ENCODE measurements around the gene SSBP3. TPM values are rescaled to one million over a fixed set of nuclear protein-coding genes. Genes with fewer than 3 reads are reported as not detected.

SSBP3 gene
- polyA plus RNA-seq, 1 donor (not counting 4 experiments of a cell fraction or from before 2014, with no cell fraction given), result 16.9 TPM

DNA sequence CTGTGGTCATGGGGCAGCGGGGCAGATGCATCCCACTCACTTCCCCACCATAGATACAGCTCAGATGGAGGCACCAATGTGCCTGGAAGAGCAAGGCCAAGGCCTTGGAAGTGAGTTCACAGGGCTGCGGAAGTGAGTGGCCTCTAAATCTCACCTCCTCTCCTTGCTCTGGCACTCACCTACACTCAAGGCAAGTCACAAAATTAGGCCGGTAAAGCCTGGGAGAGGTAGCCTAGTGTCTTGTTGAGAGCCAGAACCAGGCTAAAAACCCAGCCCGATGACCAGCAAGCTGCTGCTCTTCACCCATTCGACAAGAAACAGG, 57.5 kb downstream of the SSBP3 start:
- no peak for DNase-seq (ENCODE audit: low read depth, low spot score)
- dilution Hi-C loops (cut with MboI; ENCODE audit: extremely low pct_ligation_motif_present, low sequenced_read_pairs), result no loop called here
- H3K27me3 ChIP-seq (ENCODE audit: control insufficient read depth, extremely low read depth, insufficient read depth, low read length), result no peaks in the 10 kb centered on the region
- no peaks in the 10 kb centered on the region for H4K20me1 ChIP-seq (ENCODE audit: control insufficient read depth, extremely low read depth, insufficient read depth, low read length)
- no peaks in the 10 kb centered on the region for H3K9me3 ChIP-seq (ENCODE audit: control insufficient read depth, low read depth, low read length)
- no peak for FAIRE-seq
- no peaks in the 10 kb centered on the region for H3K79me2 ChIP-seq (ENCODE audit: control insufficient read depth, insufficient read depth, low read length)
- H3K4me1 ChIP-seq (ENCODE audit: control insufficient read depth, extremely low read depth, insufficient read depth, low read length), result no peaks in the 10 kb centered on the region
- H3K4me2 ChIP-seq (ENCODE audit: control insufficient read depth, extremely low read depth, insufficient read depth, low read depth, low read length), result no peak overlapping the region
- no peak overlapping the region for H3K9ac ChIP-seq (ENCODE audit: control insufficient read depth, extremely low read depth, insufficient read depth, low read length)
- H2AFZ ChIP-seq (ENCODE audit: control insufficient read depth, low read length), result no peak overlapping the region
- H3K4me3 ChIP-seq (ENCODE audit: control insufficient read depth in 2 of 3, extremely low read depth in 1 of 3, insufficient read depth in 2 of 3, low read depth in 1 of 3, low read length in 3 of 3), result no peak overlapping the region
- H3K36me3 ChIP-seq (ENCODE audit: control insufficient read depth in 2 of 2, extremely low read depth in 1 of 2, insufficient read depth in 2 of 2, low read length in 2 of 2), result peaks cover 0 to 2% of the 10 kb centered on the region in 2 experiments
- H3K27ac ChIP-seq (ENCODE audit: control insufficient read depth, insufficient read depth, low read length), result no peak overlapping the region
- no peak for TF ChIP-seq EZH2 (IDR thresholded peaks at IDR 0.05; ENCODE audit: low read length)
- TF ChIP-seq, protein P1, sequence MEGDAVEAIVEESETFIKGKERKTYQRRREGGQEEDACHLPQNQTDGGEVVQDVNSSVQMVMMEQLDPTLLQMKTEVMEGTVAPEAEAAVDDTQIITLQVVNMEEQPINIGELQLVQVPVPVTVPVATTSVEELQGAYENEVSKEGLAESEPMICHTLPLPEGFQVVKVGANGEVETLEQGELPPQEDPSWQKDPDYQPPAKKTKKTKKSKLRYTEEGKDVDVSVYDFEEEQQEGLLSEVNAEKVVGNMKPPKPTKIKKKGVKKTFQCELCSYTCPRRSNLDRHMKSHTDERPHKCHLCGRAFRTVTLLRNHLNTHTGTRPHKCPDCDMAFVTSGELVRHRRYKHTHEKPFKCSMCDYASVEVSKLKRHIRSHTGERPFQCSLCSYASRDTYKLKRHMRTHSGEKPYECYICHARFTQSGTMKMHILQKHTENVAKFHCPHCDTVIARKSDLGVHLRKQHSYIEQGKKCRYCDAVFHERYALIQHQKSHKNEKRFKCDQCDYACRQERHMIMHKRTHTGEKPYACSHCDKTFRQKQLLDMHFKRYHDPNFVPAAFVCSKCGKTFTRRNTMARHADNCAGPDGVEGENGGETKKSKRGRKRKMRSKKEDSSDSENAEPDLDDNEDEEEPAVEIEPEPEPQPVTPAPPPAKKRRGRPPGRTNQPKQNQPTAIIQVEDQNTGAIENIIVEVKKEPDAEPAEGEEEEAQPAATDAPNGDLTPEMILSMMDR (optimal IDR thresholded peaks at IDR 0.05 in 1 of 3, IDR thresholded peaks at IDR 0.05 in 1 of 3, conservative IDR thresholded peaks at IDR 0.05 in 1 of 3; ENCODE audit: extremely low read depth in 1 of 3, insufficient read depth in 2 of 3, low read length in 3 of 3), result no peak
- no peaks in the 10 kb centered on the region for H3K9me1 ChIP-seq (ENCODE audit: control insufficient read depth, extremely low read depth, insufficient read depth, low read length)

- DNase-seq (ENCODE audit: low read depth, low spot score), result no peak
- Histone ChIP-seq H4K20me1 (ENCODE audit: control insufficient read depth, extremely low read depth, insufficient read depth, low read length) (no peaks in the 10 kb centered on the region), H3K27ac (ENCODE audit: control insufficient read depth, insufficient read depth, low read length) (no peak overlapping the region)
Measured at GRCh38 chr1:54347955-54348699, 58.1 kb downstream of the SSBP3 start.

More at GRCh38 chr1:54347955-54348699, 58.1 kb downstream of the SSBP3 start:
- Histone ChIP-seq H3K27me3 (ENCODE audit: control insufficient read depth, extremely low read depth, insufficient read depth, low read length) (no peaks in the 10 kb centered on the region), H3K4me2 (ENCODE audit: control insufficient read depth, extremely low read depth, insufficient read depth, low read depth, low read length) (no peak overlapping the region), H3K9me1 (ENCODE audit: control insufficient read depth, extremely low read depth, insufficient read depth, low read length) (no peaks in the 10 kb centered on the region), H3K9me3 (ENCODE audit: control insufficient read depth, low read depth, low read length) (no peaks in the 10 kb centered on the region), H3K79me2 (ENCODE audit: control insufficient read depth, insufficient read depth, low read length) (no peaks in the 10 kb centered on the region), H2AFZ (ENCODE audit: control insufficient read depth, low read length) (no peak overlapping the region), H3K4me1 (ENCODE audit: control insufficient read depth, extremely low read depth, insufficient read depth, low read length) (no peaks in the 10 kb centered on the region), H3K9ac (ENCODE audit: control insufficient read depth, extremely low read depth, insufficient read depth, low read length) (no peak overlapping the region), H3K4me3 (ENCODE audit: control insufficient read depth in 2 of 3, extremely low read depth in 1 of 3, insufficient read depth in 2 of 3, low read depth in 1 of 3, low read length in 3 of 3) (no peak overlapping the region), H3K36me3 (ENCODE audit: control insufficient read depth in 2 of 2, extremely low read depth in 1 of 2, insufficient read depth in 2 of 2, low read length in 2 of 2) (peaks cover 0 to 2% of the 10 kb centered on the region in 2 experiments)
- no peak for FAIRE-seq
- dilution Hi-C loops (cut with MboI; ENCODE audit: extremely low pct_ligation_motif_present, low sequenced_read_pairs), result no loop called here
- no peak for TF ChIP-seq EZH2 (IDR thresholded peaks at IDR 0.05; ENCODE audit: low read length)
- TF ChIP-seq, protein P1 (optimal IDR thresholded peaks at IDR 0.05 in 1 of 3, IDR thresholded peaks at IDR 0.05 in 1 of 3, conservative IDR thresholded peaks at IDR 0.05 in 1 of 3; ENCODE audit: extremely low read depth in 1 of 3, insufficient read depth in 2 of 3, low read length in 3 of 3), result no peak
